Measurements from ENCODE around the gene FRMPD4.

DNA sequence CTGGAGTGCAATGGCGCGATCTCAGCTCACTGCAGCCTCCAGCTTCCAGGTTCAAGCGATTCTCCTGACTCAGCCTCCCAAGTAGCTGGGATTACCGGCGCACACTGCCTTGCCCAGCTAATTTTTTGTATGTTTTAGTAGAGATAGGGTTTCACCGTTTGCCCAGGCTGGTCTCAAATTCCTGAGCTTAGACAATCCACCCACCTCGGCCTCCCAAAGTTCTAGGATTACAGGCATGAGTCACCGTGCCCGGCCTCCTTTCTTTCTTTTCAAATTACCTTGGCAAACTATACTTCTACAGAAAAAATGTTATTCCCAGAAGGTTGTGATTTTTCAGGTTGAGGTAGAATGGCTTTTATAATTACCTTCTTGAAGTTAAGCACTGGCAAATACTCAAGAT lies 331.0 kb downstream of the FRMPD4 start:
- TF ChIP-seq, protein P1, sequence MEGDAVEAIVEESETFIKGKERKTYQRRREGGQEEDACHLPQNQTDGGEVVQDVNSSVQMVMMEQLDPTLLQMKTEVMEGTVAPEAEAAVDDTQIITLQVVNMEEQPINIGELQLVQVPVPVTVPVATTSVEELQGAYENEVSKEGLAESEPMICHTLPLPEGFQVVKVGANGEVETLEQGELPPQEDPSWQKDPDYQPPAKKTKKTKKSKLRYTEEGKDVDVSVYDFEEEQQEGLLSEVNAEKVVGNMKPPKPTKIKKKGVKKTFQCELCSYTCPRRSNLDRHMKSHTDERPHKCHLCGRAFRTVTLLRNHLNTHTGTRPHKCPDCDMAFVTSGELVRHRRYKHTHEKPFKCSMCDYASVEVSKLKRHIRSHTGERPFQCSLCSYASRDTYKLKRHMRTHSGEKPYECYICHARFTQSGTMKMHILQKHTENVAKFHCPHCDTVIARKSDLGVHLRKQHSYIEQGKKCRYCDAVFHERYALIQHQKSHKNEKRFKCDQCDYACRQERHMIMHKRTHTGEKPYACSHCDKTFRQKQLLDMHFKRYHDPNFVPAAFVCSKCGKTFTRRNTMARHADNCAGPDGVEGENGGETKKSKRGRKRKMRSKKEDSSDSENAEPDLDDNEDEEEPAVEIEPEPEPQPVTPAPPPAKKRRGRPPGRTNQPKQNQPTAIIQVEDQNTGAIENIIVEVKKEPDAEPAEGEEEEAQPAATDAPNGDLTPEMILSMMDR (conservative IDR thresholded peaks at IDR 0.05; ENCODE audit: low read depth in 2 of 2), result no peak
- TF ChIP-seq, protein P2, sequence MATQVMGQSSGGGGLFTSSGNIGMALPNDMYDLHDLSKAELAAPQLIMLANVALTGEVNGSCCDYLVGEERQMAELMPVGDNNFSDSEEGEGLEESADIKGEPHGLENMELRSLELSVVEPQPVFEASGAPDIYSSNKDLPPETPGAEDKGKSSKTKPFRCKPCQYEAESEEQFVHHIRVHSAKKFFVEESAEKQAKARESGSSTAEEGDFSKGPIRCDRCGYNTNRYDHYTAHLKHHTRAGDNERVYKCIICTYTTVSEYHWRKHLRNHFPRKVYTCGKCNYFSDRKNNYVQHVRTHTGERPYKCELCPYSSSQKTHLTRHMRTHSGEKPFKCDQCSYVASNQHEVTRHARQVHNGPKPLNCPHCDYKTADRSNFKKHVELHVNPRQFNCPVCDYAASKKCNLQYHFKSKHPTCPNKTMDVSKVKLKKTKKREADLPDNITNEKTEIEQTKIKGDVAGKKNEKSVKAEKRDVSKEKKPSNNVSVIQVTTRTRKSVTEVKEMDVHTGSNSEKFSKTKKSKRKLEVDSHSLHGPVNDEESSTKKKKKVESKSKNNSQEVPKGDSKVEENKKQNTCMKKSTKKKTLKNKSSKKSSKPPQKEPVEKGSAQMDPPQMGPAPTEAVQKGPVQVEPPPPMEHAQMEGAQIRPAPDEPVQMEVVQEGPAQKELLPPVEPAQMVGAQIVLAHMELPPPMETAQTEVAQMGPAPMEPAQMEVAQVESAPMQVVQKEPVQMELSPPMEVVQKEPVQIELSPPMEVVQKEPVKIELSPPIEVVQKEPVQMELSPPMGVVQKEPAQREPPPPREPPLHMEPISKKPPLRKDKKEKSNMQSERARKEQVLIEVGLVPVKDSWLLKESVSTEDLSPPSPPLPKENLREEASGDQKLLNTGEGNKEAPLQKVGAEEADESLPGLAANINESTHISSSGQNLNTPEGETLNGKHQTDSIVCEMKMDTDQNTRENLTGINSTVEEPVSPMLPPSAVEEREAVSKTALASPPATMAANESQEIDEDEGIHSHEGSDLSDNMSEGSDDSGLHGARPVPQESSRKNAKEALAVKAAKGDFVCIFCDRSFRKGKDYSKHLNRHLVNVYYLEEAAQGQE (IDR thresholded peaks at IDR 0.05; ENCODE audit: unreplicated experiment), result no peak
- no peak for TF ChIP-seq NANOG (IDR thresholded peaks at IDR 0.05; ENCODE audit: borderline replicate concordance)
- no peak for TF ChIP-seq POLR2AphosphoS5 (IDR thresholded peaks at IDR 0.05; ENCODE audit: low read depth)
- TF ChIP-seq, protein P3, sequence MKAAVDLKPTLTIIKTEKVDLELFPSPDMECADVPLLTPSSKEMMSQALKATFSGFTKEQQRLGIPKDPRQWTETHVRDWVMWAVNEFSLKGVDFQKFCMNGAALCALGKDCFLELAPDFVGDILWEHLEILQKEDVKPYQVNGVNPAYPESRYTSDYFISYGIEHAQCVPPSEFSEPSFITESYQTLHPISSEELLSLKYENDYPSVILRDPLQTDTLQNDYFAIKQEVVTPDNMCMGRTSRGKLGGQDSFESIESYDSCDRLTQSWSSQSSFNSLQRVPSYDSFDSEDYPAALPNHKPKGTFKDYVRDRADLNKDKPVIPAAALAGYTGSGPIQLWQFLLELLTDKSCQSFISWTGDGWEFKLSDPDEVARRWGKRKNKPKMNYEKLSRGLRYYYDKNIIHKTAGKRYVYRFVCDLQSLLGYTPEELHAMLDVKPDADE (IDR thresholded peaks at IDR 0.05), result no peak
- TF ChIP-seq CREB1 (CRISPR knock-in tag; IDR thresholded peaks at IDR 0.05; ENCODE audit: low read depth), result no peak
- TF ChIP-seq EZH2phosphoT487 (IDR thresholded peaks at IDR 0.05; ENCODE audit: unreplicated experiment), result no peak
- no peak for TF ChIP-seq EZH2 (IDR thresholded peaks at IDR 0.05; ENCODE audit: low read depth, unreplicated experiment)
- TF ChIP-seq JUNB (IDR thresholded peaks at IDR 0.05; ENCODE audit: unreplicated experiment), result no peak
- no peak for TF ChIP-seq ZNF114 (CRISPR knock-in tag; IDR thresholded peaks at IDR 0.05)
- TF ChIP-seq, protein P4, sequence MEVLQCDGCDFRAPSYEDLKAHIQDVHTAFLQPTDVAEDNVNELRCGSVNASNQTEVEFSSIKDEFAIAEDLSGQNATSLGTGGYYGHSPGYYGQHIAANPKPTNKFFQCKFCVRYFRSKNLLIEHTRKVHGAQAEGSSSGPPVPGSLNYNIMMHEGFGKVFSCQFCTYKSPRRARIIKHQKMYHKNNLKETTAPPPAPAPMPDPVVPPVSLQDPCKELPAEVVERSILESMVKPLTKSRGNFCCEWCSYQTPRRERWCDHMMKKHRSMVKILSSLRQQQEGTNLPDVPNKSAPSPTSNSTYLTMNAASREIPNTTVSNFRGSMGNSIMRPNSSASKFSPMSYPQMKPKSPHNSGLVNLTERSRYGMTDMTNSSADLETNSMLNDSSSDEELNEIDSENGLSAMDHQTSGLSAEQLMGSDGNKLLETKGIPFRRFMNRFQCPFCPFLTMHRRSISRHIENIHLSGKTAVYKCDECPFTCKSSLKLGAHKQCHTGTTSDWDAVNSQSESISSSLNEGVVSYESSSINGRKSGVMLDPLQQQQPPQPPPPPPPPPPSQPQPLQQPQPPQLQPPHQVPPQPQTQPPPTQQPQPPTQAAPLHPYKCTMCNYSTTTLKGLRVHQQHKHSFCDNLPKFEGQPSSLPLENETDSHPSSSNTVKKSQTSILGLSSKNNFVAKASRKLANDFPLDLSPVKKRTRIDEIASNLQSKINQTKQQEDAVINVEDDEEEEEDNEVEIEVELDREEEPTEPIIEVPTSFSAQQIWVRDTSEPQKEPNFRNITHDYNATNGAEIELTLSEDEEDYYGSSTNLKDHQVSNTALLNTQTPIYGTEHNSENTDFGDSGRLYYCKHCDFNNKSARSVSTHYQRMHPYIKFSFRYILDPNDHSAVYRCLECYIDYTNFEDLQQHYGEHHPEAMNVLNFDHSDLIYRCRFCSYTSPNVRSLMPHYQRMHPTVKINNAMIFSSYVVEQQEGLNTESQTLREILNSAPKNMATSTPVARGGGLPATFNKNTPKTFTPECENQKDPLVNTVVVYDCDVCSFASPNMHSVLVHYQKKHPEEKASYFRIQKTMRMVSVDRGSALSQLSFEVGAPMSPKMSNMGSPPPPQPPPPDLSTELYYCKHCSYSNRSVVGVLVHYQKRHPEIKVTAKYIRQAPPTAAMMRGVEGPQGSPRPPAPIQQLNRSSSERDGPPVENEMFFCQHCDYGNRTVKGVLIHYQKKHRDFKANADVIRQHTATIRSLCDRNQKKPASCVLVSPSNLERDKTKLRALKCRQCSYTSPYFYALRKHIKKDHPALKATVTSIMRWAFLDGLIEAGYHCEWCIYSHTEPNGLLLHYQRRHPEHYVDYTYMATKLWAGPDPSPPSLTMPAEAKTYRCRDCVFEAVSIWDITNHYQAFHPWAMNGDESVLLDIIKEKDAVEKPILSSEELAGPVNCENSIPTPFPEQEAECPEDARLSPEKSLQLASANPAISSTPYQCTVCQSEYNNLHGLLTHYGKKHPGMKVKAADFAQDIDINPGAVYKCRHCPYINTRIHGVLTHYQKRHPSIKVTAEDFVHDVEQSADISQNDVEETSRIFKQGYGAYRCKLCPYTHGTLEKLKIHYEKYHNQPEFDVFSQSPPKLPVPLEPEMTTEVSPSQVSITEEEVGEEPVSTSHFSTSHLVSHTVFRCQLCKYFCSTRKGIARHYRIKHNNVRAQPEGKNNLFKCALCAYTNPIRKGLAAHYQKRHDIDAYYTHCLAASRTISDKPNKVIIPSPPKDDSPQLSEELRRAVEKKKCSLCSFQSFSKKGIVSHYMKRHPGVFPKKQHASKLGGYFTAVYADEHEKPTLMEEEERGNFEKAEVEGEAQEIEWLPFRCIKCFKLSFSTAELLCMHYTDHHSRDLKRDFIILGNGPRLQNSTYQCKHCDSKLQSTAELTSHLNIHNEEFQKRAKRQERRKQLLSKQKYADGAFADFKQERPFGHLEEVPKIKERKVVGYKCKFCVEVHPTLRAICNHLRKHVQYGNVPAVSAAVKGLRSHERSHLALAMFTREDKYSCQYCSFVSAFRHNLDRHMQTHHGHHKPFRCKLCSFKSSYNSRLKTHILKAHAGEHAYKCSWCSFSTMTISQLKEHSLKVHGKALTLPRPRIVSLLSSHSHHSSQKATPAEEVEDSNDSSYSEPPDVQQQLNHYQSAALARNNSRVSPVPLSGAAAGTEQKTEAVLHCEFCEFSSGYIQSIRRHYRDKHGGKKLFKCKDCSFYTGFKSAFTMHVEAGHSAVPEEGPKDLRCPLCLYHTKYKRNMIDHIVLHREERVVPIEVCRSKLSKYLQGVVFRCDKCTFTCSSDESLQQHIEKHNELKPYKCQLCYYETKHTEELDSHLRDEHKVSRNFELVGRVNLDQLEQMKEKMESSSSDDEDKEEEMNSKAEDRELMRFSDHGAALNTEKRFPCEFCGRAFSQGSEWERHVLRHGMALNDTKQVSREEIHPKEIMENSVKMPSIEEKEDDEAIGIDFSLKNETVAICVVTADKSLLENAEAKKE (CRISPR knock-in tag; IDR thresholded peaks at IDR 0.05), result no peak

All from GM23338 (cell line).